Ovary (tissue), 9 donors: Measurements from ENCODE around the gene TCHP. TPM values are rescaled to one million over a fixed set of nuclear protein-coding genes. Genes with fewer than 3 reads are reported as not detected.
A peak's percentile ranks its signal among the peaks of the same experiment; 100 is the strongest.
"Not testable (repeated sequence)": the region's sequence is repeated elsewhere in the genome, so short reads cannot be mapped to it uniquely, and the experiment has no call there.

ENCODE experiments used
- DNase-seq, 5 donors: peaks; one replicate each; pipeline ENCODE4 v3.0.0-alpha.2; 2019 to 2020
- H3K27ac ChIP-seq, 2 donors: fragments of 200-600 bp; one replicate each; pipeline versions ENCODE4 v1.5.1 to v1.8.0; 2019 to 2022
- H3K27me3 ChIP-seq: fragments of 200-600 bp; one replicate; pipeline ENCODE4 v1.8.0; 2022
- H3K36me3 ChIP-seq: fragments of 200-600 bp; sonication (generic); one replicate; pipeline ENCODE4 v1.5.1; 2019
- H3K4me1 ChIP-seq: one replicate; pipeline ENCODE4 v1.8.1; 2013; ENCODE audit warnings: mild to moderate bottlenecking, moderate library complexity; ENCODE audit not compliant: insufficient read depth
- H3K4me3 ChIP-seq: fragments of 200-600 bp; sonication (generic); one replicate; pipeline ENCODE4 v1.5.1; 2017
- H3K9me3 ChIP-seq, 2 donors: fragments of 200-600 bp in 1 of 2; sonication (generic) in 1 of 2; one replicate each; pipeline versions ENCODE4 v1.5.1 to v1.8.1; 2013 to 2019; ENCODE audit warnings: mild to moderate bottlenecking in 1 of 2, moderate library complexity in 1 of 2
- EP300 ChIP-seq: sonication (generic); formaldehyde crosslinking; IDR thresholded peaks from one replicate; pipeline ENCODE4 v1.6.1; 2017; ENCODE audit warnings: antibody characterized with exemption
- POLR2A ChIP-seq: fragments of 450-650 bp; IDR thresholded peaks from one replicate; pipeline ENCODE4 v1.6.1; 2017; ENCODE audit warnings: antibody characterized with exemption, mild to moderate bottlenecking, moderate library complexity
- WGBS, 3 donors: extraction: QIAGEN DNeasy Blood & Tissue Kit in 1 of 3; methylation state at CpG; one replicate each; pipeline versions ENCODE4 v1.1.5 to v1.1.7; 2013 to 2017; 5-methylcytosine and 5-hydroxymethylcytosine counted together
- intact Hi-C, 4 donors: fragments of 100-400 bp; cut with DNase I; formaldehyde crosslinking; loops; one replicate each; pipeline versions ENCODE4 v1.11.0 to v1.15.1; 2022 to 2023
- polyA plus RNA-seq, 2 donors: library from polyadenylated mRNA; stranded (reverse); fragments of 200-250 nt in 1 of 2; fragments of 350-450 nt in 1 of 2; fragmentation: Illumina TruSeq in 1 of 2; extraction: RNeasy Lipid Tissue Mini Kit (QIAGEN cat#74804) in 1 of 2; gene quantifications; one replicate each; pipeline ENCODE4 v1.2.3, GENCODE V29; 2013 to 2014
- total RNA-seq, 7 donors: library from RNA; depleted of rRNA in 2 of 7; stranded (reverse); fragments of >200 nt in 2 of 7; fragmentation: NEBNext Ultra II Directional in 3 of 7; extraction: Animal tissue kit (Norgen Biotek cat#: 25700) in 3 of 7; gene quantifications; one replicate each; pipeline versions ENCODE4 v1.1.0 to v1.2.4, GENCODE V29; 2016 to 2023
- TF ChIP-seq, protein P1 (sequence below), 3 donors: fragments of 450-650 bp in 2 of 3; fragments of 200-600 bp in 1 of 3; IDR thresholded peaks; one replicate each; pipeline versions ENCODE4 v1.5.1 to v1.8.0; 2016 to 2022; ENCODE audit warnings: antibody characterized with exemption in 3 of 3, mild to moderate bottlenecking in 1 of 3
- donor health status: DM: no; HTN: no; CAD: no; lungs with moderate emphysema.
- donor health status: DM: no; HTN: no; CAD: no.
- donor health status: Bipolar disorder and iron deficiency.
- donor health status: DM: yes; HTN: yes; CAD: no.
- donor health status: DM: no; HTN: no; CAD: no.
- donor health status: DM: yes; HTN: yes; CAD: no.

The TCHP gene
- total and polyA plus RNA-seq, 9 donors: 11.2 to 21.6 (median 18.8) TPM

DNA sequence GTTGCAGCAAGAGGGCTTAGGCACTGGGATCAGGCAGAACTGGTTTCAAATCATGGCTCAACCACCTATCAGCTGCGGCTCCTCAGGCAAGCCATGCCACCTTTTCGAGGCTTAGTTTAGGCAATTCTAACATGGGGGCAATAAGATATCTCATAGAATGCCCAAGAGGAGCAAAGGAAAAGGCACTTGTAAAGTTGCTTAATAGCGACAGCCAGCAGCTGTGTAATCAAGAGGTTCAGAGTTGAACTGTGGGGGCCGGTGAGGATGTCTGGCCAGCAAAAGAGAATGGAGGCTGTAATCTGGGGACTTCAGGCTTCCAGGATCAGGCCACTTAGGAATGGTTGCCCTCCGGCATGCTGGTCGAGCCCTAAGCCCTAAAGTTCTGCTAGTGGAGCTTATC, 3.0 kb upstream of the TCHP start:
- no peak overlapping the region for H3K4me3 ChIP-seq
- no peaks in the 10 kb centered on the region for H3K36me3 ChIP-seq
- no peak overlapping the region for H3K27ac ChIP-seq
- TF ChIP-seq POLR2A: no peak
- TF ChIP-seq, protein P1, sequence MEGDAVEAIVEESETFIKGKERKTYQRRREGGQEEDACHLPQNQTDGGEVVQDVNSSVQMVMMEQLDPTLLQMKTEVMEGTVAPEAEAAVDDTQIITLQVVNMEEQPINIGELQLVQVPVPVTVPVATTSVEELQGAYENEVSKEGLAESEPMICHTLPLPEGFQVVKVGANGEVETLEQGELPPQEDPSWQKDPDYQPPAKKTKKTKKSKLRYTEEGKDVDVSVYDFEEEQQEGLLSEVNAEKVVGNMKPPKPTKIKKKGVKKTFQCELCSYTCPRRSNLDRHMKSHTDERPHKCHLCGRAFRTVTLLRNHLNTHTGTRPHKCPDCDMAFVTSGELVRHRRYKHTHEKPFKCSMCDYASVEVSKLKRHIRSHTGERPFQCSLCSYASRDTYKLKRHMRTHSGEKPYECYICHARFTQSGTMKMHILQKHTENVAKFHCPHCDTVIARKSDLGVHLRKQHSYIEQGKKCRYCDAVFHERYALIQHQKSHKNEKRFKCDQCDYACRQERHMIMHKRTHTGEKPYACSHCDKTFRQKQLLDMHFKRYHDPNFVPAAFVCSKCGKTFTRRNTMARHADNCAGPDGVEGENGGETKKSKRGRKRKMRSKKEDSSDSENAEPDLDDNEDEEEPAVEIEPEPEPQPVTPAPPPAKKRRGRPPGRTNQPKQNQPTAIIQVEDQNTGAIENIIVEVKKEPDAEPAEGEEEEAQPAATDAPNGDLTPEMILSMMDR (IDR thresholded peaks at IDR 0.05): no peak
- no peak for TF ChIP-seq EP300
- H3K27me3 ChIP-seq: no peaks in the 10 kb centered on the region
- no peak for DNase-seq
- H3K9me3 ChIP-seq: no peaks in the 10 kb centered on the region
- H3K4me1 ChIP-seq: peaks cover 2% of the 10 kb centered on the region
- 78 to 85% (median 80%) methylated on average over 6 of the region's 6 CpGs for WGBS, 3 donors
- intact Hi-C loops: no loop called here

DNA sequence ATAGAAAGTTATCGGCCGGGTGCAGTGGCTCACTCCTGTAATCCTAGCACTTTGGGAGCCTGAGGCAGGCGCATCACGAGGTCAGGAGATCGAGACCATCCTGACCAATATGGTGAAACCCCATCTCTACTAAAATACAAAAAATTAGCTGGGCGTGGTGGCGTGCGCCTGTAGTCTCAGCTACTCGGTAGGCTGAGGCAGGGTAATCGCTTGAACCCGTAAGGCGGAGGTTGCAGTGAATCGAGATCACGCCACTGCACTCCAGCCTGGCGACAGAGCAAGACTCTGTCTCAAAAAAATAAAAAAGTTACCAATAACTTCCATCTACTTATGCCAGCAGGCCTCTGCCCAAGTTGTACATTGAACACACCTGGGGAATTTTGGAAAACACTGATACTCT, 729 bp upstream of the TCHP start:
- H3K27ac ChIP-seq: peak overlapping the region in 1 of 2 donors; percentile 76
- H3K9me3 ChIP-seq, H3K27me3 ChIP-seq, H3K36me3 ChIP-seq, H3K4me1 ChIP-seq, intact Hi-C loops, DNase-seq: not testable (repeated sequence)
- peak overlapping the region; percentile 56 for H3K4me3 ChIP-seq
- 89 to 92% (median 90%) methylated on average over 15 of the region's 15 CpGs for WGBS, 3 donors

DNA sequence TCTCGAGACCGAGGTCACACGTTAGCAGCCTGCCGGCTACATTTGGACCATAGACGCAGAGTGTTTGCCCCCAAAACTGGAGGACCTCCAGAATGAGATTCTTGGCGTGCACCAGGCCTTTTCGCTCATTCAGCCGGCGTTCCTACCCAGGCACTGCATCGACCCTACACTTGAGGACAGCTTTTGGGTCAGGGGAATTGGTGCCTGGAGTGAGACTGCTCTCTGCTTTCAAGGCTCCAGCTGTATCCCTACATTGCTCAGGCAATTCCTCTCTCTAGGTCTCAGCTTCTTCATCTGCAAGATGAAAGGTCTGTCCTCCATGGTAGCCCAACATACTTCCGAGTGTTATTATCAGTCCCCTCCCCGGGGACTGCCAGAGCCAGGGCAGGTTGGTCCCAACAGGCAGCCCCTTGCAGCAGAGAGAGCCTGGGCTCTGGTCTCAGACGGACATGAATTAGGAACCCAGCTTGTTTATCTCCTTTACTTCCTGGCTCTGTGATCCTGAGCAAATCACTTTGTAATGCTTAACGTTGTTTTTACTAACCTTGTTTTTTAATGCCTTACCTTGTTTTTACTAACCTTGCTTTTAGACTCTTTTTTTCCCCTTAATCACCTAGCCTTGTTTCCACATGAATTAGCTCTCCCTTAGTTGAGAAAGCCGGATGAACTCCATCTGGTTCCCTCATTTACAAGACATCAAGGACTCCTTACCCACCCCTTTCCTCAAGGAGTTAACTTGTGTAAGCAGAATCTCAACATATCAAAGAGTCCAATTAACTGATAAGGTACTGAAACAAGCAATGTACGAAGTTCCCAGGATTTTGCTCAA, 892 bp downstream of the TCHP start:
- TF ChIP-seq POLR2A: no peak
- TF ChIP-seq, protein P1 (IDR thresholded peaks at IDR 0.05): no peak
- TF ChIP-seq EP300: no peak
- intact Hi-C loops: no loop called here
- DNase-seq: no peak
- H3K27me3 ChIP-seq: no peaks in the 10 kb centered on the region
- no peaks in the 10 kb centered on the region for H3K9me3 ChIP-seq
- no peaks in the 10 kb centered on the region for H3K36me3 ChIP-seq
- no peak overlapping the region for H3K27ac ChIP-seq
- peaks cover 2% of the 10 kb centered on the region for H3K4me1 ChIP-seq
- H3K4me3 ChIP-seq: peak overlapping the region; percentile 56
- WGBS, 3 donors: 2 to 3% (median 2%) methylated on average over 16 of the region's 16 CpGs

DNA sequence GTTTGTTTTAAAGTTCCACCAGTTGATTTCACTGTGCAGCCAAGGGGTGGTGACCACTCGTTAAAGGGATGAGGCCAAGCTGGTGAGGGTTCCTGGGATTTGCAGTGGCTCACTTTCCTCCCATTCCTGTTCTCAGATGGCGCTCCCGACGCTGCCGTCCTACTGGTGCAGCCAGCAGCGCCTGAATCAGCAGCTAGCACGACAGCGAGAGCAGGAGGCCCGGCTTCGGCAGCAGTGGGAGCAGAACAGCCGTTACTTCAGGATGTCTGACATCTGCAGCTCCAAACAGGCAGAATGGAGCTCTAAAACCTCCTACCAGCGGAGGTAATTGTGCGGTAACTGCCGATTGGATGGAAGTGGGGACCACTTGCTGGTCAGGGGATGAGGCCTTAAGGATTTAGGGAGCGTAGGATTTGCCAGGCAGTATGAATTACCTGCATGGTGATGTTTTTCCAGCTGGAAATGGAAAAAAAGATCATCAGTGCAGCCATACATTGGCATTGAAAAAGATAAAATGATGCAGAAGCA, 2.9 kb downstream of the TCHP start:
- H3K27me3 ChIP-seq: no peaks in the 10 kb centered on the region
- H3K27ac ChIP-seq: no peak overlapping the region
- H3K4me1 ChIP-seq: peaks cover 2% of the 10 kb centered on the region
- intact Hi-C loops: no loop called here
- no peaks in the 10 kb centered on the region for H3K36me3 ChIP-seq
- no peak overlapping the region for H3K4me3 ChIP-seq
- TF ChIP-seq POLR2A (no peak), EP300 (no peak)
- 73 to 81% (median 79%) methylated on average over 15 of the region's 15 CpGs for WGBS, 3 donors
- no peaks in the 10 kb centered on the region for H3K9me3 ChIP-seq
- DNase-seq: no peak

DNA sequence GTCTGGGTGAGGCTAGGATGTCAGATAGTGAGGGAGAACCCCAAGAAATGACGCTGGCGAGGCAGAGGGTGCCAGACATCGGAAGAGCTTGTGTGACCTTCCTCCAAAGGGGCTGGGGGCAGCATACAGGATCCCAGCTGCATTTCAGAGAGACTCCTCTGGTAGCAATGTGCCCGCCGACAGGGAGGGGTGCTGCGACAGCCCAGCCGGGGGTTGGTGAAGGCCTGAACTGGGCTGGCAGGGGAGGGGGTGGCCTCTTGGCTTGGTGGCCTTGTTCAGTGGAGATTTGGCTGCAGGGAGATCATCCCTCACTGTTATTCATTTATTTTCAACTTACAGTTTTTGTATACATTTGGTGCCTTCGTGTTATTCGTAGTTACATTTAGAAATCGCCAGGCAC, 5.2 kb downstream of the TCHP start:
- TF ChIP-seq, protein P1 (IDR thresholded peaks at IDR 0.05): no peak
- no peak overlapping the region for H3K4me3 ChIP-seq
- no peaks in the 10 kb centered on the region for H3K4me1 ChIP-seq
- intact Hi-C loops: no loop called here
- no peaks in the 10 kb centered on the region for H3K36me3 ChIP-seq
- no peak for DNase-seq
- 76 to 81% (median 79%) methylated on average over 10 of the region's 10 CpGs for WGBS, 3 donors
- no peaks in the 10 kb centered on the region for H3K9me3 ChIP-seq
- H3K27me3 ChIP-seq: no peaks in the 10 kb centered on the region
- no peak overlapping the region for H3K27ac ChIP-seq
